ENCODE data around the gene SREBF2. TPM values are rescaled to one million over a fixed set of nuclear protein-coding genes. Genes with fewer than 3 reads are reported as not detected.
"Not testable (repeated sequence)": the region's sequence is repeated elsewhere in the genome, so short reads cannot be mapped to it uniquely, and the experiment has no call there.

Gene SREBF2
- total RNA-seq, 4 donors from 2014 or later = 97.5 to 160 (median 146) TPM

DNA sequence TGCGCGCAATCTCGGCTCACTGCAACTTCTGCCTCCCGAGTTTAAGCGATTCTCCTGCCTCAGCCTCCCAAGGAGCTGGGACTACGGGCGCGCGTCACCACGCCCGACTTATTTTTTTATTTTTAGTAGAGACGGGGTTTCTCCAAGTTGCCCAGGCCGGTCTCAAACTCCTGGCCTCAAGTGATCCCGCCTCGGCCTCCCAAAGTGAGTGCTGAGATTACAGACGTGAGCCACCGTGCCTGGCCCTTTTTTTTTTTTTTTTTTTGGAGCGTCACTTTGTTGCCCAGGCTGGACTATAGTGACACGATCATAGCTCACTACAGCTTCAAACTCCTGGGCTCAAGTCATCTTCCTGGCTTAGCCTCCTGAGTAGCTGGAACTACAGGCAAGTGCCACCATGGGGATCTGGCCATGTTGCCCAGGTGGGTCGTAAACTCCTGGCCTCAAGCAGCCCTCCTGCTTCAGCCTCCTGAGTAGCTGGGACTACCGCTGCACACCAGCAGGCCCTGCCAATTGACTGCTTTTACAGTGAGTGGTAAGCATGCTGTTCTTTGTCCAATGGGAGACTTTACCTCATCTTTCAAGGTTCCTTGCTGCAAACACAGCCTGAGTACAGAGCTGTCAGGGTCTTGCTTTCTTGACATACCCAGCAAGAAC lies 114.6 kb downstream of the SREBF2 start:
- WGBS = 69% methylated on average over 21 of the region's 21 CpGs
- TF ChIP-seq, protein P1, sequence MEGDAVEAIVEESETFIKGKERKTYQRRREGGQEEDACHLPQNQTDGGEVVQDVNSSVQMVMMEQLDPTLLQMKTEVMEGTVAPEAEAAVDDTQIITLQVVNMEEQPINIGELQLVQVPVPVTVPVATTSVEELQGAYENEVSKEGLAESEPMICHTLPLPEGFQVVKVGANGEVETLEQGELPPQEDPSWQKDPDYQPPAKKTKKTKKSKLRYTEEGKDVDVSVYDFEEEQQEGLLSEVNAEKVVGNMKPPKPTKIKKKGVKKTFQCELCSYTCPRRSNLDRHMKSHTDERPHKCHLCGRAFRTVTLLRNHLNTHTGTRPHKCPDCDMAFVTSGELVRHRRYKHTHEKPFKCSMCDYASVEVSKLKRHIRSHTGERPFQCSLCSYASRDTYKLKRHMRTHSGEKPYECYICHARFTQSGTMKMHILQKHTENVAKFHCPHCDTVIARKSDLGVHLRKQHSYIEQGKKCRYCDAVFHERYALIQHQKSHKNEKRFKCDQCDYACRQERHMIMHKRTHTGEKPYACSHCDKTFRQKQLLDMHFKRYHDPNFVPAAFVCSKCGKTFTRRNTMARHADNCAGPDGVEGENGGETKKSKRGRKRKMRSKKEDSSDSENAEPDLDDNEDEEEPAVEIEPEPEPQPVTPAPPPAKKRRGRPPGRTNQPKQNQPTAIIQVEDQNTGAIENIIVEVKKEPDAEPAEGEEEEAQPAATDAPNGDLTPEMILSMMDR (IDR thresholded peaks at IDR 0.05) = no peak
- TF ChIP-seq EP300 (IDR thresholded peaks at IDR 0.05) (no peak), POLR2A (IDR thresholded peaks at IDR 0.05) (no peak), POLR2AphosphoS5 (IDR thresholded peaks at IDR 0.05) (no peak)
- Histone ChIP-seq H3K4me1 (peaks cover 11% of the 10 kb centered on the region), H3K4me3 (peak overlapping the region; percentile 76), H3K9me3 (no peaks in the 10 kb centered on the region), H3K36me3 (no peaks in the 10 kb centered on the region), H3K27me3 (peaks cover 7% of the 10 kb centered on the region), H3K27ac (no peak overlapping the region)
- no peak for DNase-seq (ENCODE audit: low spot score in 2 of 2)

DNA sequence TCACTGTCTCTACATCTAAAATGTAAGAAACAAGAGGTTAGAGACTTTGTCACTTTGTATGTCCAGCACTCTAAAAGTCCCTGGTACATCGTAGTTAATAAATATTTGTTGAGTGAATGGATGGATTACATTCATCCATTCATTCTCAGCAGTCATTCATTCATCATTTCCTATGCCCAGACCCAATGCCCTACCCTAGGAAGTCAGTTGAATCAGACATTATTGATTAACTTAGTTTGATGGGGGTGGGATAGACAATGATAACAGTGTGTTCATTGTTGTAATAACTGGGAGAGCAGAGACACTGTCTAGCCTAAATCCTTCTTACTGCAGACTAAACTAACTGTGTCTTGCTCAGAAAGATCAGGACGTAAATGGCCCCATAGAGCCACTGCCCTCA lies 115.2 kb downstream of the SREBF2 start:
- no peaks in the 10 kb centered on the region for H3K9me3 ChIP-seq
- no peak for DNase-seq (ENCODE audit: low spot score in 2 of 2)
- H3K36me3 ChIP-seq = no peaks in the 10 kb centered on the region
- no peak for TF ChIP-seq POLR2AphosphoS5 (IDR thresholded peaks at IDR 0.05)
- no peak for TF ChIP-seq EP300 (IDR thresholded peaks at IDR 0.05)
- TF ChIP-seq POLR2A (IDR thresholded peaks at IDR 0.05) = no peak
- TF ChIP-seq, protein P1 (IDR thresholded peaks at IDR 0.05) = no peak
- H3K27me3 ChIP-seq = peaks cover 7% of the 10 kb centered on the region
- no peak overlapping the region for H3K4me3 ChIP-seq
- WGBS = 75% methylated on average over 2 of the region's 2 CpGs
- peaks cover 11% of the 10 kb centered on the region for H3K4me1 ChIP-seq
- H3K27ac ChIP-seq = no peak overlapping the region

DNA sequence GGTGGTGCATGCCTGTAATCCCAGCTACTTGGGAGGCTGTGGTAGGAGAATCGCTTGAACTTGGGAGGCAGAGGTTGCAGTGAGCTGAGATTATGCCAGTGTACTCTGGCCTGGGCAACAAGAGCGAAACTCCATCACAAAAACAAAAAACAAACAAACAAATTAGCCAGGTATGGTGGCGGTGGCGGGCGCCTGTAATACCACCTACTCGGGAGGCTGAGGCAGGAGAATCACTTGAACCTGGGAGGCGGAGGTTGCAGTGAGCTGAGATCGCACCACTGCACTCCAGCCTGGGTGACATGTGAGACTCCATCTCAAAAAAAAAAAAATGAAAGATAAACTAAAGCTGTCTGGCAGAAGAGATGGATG lies 116.0 kb downstream of the SREBF2 start:
- not testable (repeated sequence) for H3K4me3 ChIP-seq; H3K27ac ChIP-seq; H3K27me3 ChIP-seq; H3K9me3 ChIP-seq; H3K36me3 ChIP-seq; DNase-seq (ENCODE audit: low spot score in 2 of 2)
- peaks cover 11% of the 10 kb centered on the region for H3K4me1 ChIP-seq
- 82% methylated on average over 8 of the region's 8 CpGs for WGBS

DNA sequence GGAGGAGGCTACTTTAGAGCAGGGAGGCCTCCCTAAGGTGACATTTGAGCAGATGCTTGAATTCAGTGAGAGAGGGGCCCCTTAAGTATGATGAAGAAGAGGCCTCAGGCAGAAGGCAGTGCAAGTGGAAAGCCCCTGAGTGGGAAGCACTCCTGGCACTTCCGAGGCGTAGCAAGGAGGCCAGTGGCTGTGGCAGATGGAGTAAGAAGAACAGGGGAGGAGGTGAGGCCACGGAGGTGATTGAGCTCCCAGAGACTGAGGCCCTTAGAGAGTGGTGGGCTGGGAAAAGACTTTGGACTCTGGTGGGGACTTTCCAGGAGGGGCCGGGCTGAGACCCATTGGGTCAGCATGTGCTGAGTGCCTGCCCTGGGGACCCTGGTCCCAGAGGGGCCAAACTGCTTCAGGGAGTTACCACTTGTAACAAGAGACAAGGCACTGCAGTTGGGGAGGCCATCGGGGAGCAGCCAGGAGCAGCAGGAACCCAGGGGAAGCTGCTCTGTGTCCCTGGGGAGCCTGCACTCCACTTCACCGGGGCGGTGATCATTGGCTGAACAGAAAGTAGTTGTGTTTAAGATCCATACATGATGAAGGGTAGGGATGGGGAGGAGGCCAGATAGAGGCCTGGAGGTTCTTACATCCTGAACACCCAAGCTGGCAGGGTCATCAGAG lies 116.5 kb downstream of the SREBF2 start:
- no peak for DNase-seq (ENCODE audit: low spot score in 2 of 2)
- H3K36me3 ChIP-seq = no peaks in the 10 kb centered on the region
- no peak overlapping the region for H3K27ac ChIP-seq
- H3K27me3 ChIP-seq = peaks cover 7% of the 10 kb centered on the region
- H3K4me1 ChIP-seq = peaks cover 11% of the 10 kb centered on the region
- H3K9me3 ChIP-seq = no peaks in the 10 kb centered on the region
- no peak overlapping the region for H3K4me3 ChIP-seq
- TF ChIP-seq, protein P1 (IDR thresholded peaks at IDR 0.05) = no peak
- TF ChIP-seq EP300 (IDR thresholded peaks at IDR 0.05) = no peak
- no peak for TF ChIP-seq POLR2AphosphoS5 (IDR thresholded peaks at IDR 0.05)
- no peak for TF ChIP-seq POLR2A (IDR thresholded peaks at IDR 0.05)
- WGBS = 85% methylated on average over 7 of the region's 7 CpGs

DNA sequence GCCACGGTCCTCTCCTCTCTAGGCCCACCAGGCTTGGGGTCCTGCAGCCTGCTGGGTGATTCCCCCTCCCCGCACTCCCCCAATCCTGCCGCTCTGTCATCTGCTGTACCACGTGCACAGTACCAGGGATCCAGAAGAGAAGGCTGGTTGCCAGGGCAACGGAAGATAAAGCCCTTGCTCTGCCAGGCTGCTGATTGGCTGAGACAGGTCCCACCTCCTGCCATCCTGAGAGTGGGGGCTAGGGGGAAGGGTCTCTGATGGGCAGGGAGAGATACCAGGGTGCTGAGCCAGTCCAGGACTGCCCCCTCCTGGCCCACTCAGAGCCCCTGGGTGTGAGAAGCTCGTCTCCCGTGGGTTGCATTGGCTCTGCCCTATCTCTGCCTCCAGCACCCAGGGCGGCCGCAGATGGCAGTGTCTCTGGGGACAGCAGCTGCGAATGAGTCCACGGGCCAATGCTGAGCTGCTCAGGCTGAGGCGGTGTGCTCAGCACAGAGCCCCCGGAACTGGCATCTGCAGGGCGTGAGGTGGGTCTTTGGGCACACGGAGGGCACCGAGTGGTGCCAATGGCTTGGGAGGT lies 119.1 kb downstream of the SREBF2 start, which contains the start of gene SMIM45:
Gene SMIM45 (plus strand): TSS at position 253 of the 577 bp plus-strand sequence.
- H3K27me3 ChIP-seq = peaks cover 7% of the 10 kb centered on the region
- H3K4me3 ChIP-seq = no peak within 1 kb of the TSS
- no peak within 1 kb of the TSS for H3K27ac ChIP-seq
- H3K4me1 ChIP-seq = no peaks in the 10 kb centered on the region
- DNase-seq (ENCODE audit: low spot score in 2 of 2) = no peak
- TF ChIP-seq, protein P1 (IDR thresholded peaks at IDR 0.05) = no peak
- no peak for TF ChIP-seq EP300 (IDR thresholded peaks at IDR 0.05)
- TF ChIP-seq POLR2A (IDR thresholded peaks at IDR 0.05) = no peak
- TF ChIP-seq POLR2AphosphoS5 (IDR thresholded peaks at IDR 0.05) = no peak
- H3K9me3 ChIP-seq = no peaks in the 10 kb centered on the region
- no peaks in the 10 kb centered on the region for H3K36me3 ChIP-seq
- WGBS = 92% methylated on average over 2 of the region's 16 CpGs
